Measurements from ENCODE around the gene BANP.

GRCh38 chr16:88002211-88002610 is 51.0 kb downstream of the BANP start:
- TF ChIP-seq, protein P1, sequence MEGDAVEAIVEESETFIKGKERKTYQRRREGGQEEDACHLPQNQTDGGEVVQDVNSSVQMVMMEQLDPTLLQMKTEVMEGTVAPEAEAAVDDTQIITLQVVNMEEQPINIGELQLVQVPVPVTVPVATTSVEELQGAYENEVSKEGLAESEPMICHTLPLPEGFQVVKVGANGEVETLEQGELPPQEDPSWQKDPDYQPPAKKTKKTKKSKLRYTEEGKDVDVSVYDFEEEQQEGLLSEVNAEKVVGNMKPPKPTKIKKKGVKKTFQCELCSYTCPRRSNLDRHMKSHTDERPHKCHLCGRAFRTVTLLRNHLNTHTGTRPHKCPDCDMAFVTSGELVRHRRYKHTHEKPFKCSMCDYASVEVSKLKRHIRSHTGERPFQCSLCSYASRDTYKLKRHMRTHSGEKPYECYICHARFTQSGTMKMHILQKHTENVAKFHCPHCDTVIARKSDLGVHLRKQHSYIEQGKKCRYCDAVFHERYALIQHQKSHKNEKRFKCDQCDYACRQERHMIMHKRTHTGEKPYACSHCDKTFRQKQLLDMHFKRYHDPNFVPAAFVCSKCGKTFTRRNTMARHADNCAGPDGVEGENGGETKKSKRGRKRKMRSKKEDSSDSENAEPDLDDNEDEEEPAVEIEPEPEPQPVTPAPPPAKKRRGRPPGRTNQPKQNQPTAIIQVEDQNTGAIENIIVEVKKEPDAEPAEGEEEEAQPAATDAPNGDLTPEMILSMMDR (IDR thresholded peaks at IDR 0.05) = no peak
- TF ChIP-seq POLR2AphosphoS5 (IDR thresholded peaks at IDR 0.05) = no peak

All from breast epithelium (tissue), 3 donors.